CD4-positive, alpha-beta T cell treated with Interleukin-15 for 1 hour (primary cell): ENCODE measurements around the gene FAM184B.

Experiments used
- DNase-seq: peaks from one replicate; pipeline ENCODE4 v3.0.0-alpha.2; 2020

FAM184B gene

DNA sequence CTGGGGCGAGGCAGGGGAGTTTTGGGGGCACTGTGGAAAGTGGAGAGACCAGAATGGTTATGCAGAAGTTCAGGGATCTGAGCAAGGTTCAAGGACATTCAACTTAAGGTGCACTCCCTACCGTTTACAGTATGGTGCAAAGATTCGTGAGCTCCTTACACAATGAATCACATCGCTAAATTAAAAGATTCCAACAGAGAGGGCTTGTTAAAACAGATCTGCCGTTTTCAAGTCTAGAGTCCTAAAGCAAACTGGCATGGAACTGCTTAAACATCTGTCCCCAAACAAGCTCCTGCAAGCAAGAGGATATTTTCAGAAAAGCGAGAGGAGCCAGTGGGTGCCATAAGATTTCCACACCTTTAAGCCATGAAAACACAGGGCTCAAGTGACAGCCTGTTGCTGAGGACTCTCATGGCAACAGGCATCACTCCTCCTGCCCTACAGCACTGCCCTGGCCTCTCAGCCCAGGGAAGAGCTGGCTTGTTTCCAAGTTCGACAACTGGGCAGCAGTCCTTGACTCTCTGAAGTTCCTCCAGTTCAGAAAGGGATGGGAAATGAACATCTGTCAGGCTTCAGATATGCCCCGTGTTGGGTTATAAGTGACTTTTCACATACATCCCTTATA, 10.0 kb downstream of the FAM184B start:
- no peak for DNase-seq

DNA sequence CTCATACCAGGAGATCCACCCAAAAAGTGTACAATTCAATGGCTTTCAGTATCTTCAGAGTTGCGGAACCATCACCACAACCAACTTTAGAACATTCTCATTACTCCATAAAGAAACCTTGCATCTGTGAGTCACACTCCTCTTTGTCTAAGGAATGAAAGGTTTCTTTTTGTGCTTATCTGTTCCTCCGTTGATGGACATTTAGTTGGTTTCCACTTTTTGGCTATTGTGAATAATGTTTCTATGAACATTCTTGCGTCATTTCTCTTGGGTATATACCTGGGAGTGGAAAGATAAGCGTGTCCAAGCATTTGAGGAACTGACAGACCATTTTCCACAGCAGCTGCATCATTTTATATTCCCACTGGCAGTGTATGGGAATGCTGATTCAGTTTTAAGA, 10.6 kb downstream of the FAM184B start:
- no peak for DNase-seq

DNA sequence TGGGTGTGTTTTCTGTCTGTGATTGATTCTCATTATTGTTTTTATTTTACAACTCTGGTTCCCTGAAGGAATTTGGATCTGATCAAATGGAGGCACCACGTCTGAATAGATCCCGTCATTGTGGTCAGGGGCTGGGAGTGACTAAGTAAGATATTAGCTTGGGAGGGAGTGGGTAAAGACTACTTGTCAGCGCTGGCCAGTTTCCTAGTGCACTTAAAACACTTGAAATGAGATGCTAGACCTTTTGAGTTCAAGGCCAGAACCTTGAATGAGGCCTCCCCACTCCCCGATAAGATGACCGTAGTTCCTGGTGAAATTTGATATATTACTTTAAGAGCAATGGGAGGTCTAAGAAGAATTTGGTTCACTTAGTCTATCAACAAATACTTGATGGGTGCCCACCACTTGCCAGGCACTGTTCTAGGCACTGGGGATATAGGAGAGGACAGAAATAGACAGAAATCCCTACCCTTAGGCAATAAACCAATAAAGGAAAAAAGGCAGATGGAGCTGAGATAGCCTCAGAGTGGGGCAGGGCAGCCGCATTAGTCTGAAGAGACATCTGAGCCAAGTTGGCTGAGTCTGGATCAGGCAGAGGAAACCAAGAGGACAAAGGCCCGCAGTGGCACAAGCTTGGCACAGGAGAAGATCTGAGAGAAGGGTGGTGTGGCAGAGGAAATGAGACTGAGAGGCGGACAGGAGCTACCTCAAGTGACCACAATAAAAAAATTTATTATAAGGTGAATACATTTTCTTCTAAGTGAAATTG, 11.8 kb downstream of the FAM184B start:
- no peak for DNase-seq

DNA sequence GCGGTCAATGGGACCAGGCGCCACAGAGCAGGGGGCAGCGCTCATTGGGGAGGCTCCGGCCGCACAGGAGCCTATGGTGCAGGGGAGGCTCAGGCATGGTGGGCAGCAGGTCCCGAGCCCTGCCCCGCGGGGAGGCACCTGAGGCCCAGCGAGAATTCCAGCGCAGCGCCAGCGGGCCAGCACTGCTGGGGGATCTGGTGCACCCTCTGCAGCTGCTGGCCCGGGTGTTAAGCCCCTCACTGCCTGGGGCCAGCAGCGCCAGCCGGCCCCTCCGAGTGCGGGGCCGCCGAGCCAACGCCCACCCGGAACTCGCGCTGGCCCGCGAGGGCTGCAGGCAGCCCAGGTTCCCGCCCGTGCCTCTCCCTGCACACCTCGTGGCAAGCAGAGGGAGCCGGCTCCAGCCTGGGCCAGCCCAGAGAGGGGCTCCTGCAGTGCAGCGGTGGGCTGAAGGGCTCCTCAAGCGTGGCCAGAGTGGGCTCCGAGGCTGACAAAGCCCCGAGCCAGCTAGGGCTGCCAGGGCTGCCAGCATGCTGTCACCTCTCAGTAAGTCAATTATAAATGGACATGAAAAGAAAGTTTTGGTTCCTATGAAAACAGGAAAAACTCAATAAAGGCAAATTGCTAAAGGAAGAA, 14.5 kb downstream of the FAM184B start:
- no peak for DNase-seq

DNA sequence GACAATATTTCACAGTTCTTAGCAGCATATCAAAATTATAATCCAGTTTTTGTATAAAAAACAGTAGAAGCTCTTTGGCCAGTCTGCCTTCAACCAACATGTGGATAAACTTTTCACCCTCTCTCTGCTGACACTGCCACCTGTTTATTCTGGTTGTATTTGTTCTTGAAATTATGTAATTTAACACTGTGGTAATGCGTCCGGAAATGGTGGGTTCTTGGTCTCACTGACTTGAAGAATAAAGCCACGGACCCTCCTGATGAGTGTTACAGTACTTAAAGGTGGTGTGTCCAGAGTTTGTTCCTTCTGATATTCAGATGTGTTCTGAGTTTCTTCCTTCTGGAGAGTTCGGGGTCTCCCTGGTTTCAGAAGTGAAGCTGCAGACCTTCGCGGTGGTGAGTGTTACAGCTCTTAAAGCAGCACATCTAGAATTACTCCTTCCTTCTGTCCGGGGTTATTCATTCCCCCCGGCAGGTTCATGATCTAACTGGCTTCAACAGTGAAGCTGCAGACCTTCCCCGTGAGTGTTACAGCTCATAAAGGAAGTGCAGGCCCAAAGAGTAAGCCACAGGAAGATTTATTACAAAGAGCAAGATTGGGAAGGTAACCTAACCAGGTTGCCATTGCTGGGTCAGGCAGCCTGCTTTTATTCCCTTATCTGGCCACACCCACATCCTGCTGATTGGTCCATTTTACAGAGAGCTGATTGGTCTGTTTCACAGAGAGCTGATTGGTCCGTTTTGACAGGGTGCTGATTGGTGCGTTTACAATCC, 15.7 kb downstream of the FAM184B start:
- no peak for DNase-seq

DNA sequence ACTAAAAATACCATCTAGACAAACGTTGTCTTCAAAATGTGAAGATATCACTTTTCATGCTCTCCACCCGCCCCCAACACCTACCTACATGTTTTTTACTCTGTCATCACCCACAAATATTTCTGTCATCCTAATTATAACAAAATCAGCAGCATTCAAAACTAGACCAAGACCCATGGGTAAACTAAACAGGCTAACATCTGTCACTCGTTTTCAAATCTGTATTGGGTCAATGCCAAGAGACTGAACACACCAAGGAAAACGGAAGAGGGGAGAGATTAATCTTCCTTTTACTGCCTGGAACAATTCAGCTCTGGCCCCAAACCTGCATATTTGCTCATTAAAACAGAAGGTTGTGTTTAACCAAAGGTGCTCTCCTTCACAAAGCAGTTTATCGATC, 17.5 kb downstream of the FAM184B start:
- no peak for DNase-seq

DNA sequence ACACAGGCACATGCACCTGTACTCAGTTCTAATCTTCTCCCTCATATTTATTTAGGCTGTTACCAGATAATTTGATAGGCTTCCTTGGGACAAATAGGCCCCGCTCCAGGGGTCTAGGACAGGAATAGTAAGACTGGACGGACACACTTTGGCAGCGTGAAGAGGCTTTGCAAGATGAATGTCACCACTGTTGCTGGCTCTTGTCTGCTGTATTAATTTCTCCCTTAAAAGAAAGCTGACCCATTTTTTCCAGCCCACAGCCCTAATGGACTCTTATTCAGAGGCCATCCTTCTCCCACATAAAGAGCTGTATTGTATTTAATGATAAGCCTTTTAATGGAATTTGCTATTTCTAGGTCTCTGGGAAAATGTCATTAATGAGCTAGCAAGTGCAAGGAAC, 18.0 kb downstream of the FAM184B start:
- no peak for DNase-seq

DNA sequence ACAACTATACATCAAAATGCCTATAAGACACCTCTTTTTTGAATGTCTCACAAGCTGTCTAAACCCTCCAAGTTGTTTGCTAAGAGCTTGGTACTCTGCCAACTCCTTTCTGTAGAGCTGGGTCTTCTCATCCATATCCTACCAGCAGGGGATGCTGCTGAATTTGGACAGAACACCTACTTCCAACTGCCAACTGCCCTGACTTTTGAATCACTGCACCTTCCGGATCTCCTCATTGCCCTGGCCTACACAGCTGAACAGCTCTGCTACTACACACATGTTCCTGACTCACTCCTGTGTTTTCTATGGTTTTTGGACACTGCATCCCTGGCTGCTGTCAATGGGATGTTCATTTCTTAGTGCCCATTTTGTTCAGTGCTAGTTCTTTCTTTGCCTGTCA, 18.7 kb downstream of the FAM184B start:
- no peak for DNase-seq

DNA sequence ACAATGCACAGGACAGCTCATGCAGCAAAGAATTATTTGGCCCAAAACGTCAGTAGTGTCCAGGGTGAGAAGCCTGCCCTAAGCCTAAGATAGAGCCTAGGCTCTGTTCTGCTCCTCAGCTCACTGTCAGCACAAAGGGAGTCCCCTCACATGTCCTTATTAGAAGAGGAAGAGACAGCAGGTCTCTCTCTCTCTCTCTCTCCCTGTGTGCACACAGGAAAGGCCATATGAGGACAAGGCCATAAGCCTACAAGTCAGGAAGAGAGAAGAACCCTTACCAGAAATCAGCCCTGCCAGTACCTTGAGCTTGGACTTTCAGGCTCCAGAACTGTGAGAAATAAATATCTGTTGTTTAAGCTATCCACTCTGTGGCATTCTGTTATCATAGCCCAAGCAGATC, 20.4 kb downstream of the FAM184B start:
- no peak for DNase-seq

DNA sequence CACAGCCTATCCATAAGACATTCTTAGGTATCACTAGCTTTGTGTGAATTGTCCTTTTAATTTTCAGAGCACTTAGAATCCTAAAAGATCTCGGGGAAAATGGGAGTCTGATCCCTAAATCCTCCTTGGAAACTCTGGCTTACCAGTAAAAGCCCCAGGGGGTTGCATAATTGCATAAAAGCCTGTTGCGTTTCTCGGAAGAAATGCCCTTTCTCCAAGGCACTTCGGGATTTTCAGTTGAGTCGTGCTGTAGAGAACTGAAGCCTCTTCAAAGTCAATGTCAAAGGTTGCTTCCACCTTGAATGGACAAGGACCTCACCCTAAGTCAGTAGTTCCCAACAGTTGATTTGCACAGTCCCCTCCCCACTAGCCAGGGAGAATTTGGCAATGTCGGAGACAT, 20.8 kb downstream of the FAM184B start:
- no peak for DNase-seq

DNA sequence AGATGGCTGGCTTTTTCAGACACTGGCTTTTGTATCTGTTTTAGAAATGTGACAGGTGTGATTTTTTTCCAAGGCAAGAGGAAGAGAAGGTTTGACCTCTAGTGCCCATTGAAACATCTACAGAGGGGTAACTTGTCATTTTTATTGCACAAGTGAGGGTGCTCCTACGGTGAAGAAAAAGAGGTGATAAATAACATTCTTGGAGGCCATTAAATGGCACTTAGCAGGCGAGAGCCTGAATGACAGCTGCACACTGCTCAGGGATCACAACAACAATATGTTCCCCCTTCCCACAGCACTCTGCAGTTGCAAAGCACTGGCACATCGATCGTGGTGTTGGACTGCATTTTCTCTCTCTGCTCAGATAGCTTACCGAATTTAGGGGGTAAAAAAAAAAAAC, 22.9 kb downstream of the FAM184B start:
- DNase-seq, result no peak

DNA sequence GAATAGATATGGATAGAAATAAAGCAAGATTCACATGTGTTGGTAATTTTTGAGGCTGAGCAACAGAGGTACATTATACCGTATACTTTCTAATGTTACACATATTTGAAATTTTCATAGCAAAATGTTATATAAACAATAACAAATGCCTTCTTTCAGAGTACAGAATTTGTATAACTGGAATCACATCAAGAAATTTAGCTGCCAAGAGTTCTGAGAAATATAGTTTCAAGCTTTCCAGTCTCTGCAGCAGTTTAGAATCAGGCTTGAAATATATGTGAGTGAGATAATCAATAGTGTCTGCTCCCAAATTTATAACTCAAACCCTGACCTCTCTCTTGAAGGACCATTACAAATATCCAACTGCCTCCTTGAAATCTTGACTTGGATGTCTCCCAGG, 23.8 kb downstream of the FAM184B start:
- no peak for DNase-seq

DNA sequence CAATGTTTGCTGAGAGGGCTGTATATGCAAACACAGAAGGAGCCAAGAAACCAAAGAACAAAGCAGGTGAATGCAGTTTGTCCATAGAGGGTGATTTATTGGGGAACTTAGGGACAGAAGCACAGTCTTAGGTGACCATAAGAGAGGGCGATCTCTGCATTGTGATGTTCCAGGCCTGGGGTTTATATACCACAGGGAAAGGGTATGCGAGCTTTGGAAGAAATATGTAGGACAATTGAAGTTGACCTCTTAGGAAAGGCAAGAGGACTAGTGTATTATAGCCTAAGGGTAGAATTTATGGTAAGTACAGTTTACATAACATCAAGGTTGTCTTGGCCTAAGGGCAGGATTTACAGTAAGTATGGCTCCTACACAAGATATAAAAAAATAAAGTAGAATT, 27.8 kb downstream of the FAM184B start:
- DNase-seq, result no peak

DNA sequence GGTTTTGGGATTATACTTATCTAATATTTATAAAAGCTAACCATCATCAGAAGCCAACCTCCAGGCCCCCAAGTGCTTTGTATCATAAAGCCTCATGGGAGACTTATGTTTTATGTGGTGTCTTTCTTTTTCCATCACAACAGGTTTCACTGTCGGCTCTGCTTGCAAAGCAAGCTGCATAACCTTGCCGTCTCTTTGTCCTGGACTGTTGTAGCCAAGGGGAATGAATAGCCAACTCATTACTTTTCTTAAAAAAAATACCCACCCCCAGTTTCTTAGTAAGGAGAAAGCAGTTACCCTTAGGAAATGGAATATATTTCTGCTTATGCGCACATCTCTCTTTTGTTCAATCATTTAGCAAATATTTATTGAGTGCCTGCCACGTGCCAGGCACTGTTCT, 40.7 kb downstream of the FAM184B start:
- DNase-seq, result no peak

DNA sequence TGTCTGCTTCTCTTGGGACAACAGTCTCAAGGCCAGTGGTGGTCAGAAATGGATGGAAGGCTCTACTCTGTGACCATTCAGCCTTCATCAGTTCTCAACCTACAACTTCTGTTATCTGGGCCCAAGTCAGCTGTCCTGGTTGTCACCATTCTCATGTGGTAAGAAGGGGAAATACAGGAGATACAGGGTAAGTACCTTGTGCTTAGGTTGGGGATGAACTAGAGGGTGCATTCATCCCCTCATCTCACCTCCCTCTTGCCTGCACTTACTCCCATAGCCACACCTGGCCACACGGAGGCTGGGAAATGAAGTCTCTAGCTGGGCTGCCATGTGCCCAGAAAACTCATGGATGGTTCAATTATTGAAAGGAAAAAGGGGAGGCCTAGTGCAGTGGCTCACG, 44.9 kb downstream of the FAM184B start:
- DNase-seq, result no peak

DNA sequence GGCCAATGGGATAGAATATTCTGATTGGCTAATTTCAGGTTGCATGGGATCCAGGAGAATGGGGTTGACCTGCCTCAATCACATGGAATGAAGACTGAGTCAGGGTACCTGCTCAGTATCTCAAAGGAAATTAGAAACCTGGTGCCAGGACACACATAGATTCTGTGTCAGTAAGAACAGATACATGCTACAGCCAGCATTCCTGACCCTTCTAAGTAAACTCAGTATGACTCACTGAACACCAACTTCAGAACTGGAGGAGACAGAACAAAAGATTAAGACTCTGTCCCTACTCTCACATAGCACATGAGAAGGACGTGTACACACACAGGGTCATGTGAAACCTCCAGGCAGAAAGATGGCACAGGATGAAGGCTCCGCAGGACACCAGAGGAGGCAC, 54.5 kb downstream of the FAM184B start:
- DNase-seq, result no peak

DNA sequence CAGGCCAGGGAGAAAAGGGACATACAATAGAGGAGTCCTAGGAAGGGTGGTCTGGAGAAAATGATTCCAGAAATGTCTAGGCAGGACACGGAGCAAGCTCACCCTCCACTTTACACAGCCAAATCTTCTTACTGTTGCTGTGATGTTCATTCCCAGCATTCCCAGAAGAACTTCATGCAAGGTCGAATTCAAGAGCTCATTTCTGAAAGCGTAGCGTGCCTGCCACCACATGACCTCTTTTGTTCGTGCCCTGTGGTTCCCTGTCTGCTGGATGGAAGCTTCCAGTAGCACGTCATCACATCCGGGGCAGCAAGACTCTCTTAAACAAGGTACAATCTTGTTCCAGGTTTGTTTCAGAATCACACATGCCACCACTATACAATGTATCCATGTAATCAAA, 57.8 kb downstream of the FAM184B start:
- DNase-seq, result no peak

DNA sequence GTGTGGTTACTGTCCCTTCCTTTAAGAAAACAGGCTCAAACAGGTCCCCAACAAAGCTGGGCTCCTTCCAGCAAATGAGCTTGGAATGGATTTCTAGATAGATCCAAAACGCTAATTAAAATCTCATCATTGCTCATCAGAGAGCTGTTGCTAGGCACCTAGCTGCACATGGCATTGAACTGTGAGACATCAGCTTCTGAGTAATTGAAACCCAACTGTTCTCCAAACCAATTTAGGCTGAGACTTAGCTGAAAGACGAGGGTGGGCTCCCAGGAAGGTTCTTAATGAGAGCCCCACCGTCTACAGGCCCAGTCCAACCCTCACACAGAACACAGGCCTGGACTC, 59.1 kb downstream of the FAM184B start:
- DNase-seq, result no peak

DNA sequence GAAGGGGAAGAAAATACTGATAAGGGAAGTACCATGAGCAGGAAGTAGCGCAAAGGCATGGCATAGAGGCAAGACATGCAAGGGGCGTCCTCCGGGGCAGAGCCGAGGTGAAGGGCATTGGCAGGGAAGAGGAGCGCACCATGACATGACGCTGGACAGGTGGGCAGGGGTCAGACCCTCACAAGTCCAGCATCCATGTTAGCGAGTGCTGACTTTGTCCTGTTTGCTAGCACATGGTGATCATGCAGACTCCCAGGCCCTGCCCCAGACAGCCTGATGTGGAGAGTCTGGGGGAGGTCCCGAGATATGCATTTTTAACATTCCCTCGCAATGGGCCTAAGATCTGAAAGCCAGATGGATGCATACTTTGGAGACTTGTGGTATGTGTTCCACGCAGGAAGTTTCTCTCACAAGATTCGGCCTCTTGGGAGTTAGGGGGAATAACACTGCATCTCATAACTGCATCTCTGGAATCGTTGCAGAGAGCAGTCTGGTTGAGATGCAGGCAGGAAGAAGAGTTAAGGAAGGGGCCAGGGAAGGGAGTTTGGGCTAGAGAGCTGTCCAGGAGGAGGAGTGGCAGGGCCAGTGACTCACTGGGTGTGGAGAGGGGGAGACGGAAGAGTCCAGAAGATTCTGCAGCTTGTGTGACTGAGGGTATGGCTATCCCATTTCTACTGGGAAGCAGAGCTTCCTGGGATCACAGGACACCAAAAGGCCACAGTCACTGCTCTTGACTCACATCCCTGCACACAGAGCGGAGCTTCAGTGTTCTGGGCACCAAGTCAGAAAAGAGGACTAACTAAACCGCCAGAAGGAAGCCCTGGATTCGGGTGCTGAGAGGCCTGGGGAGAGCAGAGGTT, 59.7 kb downstream of the FAM184B start:
- DNase-seq, result no peak

DNA sequence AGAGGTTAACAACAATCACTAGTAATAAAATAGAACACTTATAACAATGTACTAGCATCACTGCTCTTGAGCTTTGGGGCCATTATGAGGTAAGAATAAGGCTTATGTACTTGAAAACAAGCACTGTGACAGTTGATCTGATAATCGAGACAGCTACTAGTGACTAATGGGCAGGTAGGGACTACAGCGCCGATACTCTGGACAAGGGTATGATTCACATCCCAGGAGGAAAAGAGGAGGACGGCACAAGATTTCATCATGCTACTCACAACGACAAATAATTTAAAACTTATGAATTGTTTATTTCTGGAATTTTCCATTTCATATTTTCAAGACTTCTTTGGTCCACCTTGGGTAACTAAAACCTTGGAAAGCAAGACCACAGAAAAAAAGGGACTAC, 62.3 kb downstream of the FAM184B start:
- DNase-seq, result no peak

DNA sequence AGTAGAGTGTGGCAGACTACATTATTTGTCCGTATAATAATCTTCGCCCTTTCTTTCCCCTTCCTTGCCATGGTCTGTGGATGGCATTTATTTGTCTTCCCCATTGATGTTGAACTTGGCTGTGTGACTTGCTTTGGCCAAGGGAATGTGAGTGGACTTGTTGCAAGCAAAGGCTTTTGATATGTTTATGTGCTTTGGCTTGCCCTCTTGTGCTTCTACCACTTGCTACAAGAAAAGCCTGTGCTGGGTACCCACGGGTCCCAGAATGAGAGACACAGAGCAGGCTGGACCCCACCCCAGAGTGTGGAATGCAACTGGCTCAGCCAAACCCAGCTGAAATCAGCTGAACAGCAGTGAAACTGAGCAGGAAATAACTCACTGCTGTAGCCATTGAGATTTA, 63.0 kb downstream of the FAM184B start:
- DNase-seq, result no peak

DNA sequence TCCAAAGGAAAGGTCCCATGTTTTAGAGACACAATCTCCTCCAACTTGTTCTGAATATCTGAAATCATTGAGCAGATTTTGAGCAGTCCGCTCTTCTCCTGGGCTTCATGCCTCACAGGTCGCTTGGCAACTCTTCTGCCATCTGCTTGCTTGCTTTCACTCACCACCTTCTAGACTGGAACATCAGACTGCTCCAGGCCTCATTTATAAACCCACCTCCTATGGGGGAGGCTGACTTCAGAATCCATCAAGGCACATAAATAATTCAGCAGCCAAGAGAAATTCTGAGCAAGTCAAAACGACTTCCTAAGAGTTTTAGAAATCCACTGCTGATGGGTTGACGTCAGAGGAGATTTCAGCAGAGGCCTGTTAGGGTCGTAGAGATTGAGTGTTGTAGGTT, 64.1 kb downstream of the FAM184B start:
- DNase-seq, result no peak

DNA sequence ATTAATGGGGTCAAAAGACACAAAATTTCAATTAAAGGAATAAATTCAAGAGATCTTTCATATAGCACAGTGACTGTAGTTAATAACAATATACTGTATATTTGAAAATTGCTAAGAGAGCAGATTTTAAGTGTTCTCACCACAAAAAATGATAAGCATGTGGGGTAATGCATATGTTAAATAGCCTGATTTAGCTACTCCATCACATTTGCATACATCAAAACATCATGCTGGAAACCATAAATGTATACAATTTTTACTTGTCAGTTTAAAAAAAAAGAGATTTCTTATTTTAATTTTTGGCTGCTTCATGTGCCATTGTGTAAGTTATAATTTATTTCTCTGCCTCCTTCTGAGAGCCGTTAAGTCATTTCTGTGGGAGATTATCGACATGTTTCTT, 65.9 kb downstream of the FAM184B start:
- DNase-seq, result no peak
